ENCODE measurements around the gene SOS1. TPM values are rescaled to one million over a fixed set of nuclear protein-coding genes. Genes with fewer than 3 reads are reported as not detected.

The SOS1 gene
- total RNA-seq, 3 donors from 2014 or later: 21.0 to 31.5 (median 24.7) TPM

DNA sequence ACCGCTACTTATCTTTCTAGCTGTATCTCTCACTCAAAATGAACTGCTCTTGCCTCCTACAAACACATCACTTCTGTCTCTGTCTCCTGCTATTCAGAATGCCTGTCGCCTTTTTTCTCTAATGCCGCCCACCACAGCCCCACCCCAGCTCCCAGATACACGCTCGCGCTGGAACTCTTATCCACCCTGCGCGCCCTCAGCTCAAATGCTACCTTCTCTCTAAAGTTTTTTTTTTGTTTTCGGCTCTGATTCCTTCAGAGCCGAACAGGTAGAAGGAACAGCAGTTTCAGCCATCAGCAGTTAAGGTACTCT is 3.9 kb upstream of the SOS1 start:
- H3K4me1 Mint-ChIP-seq (ENCODE audit: low read depth): peaks cover 54% of the 10 kb centered on the region
- no peaks in the 10 kb centered on the region for H3K36me3 Mint-ChIP-seq (ENCODE audit: insufficient read depth)
- no peaks in the 10 kb centered on the region for H3K27me3 Mint-ChIP-seq (ENCODE audit: low read depth)
- ATAC-seq (no peak), DNase-seq (no peak)
- H3K9me3 Mint-ChIP-seq: peaks cover 3% of the 10 kb centered on the region
- H3K4me3 Mint-ChIP-seq: peak overlapping the region; percentile 89

GRCh38 chr2:39124000-39124745 is 3.3 kb upstream of the SOS1 start:
- H3K36me3 Mint-ChIP-seq (ENCODE audit: insufficient read depth): peaks cover 3% of the 10 kb centered on the region
- ATAC-seq (peak; percentile 67), DNase-seq (peak; percentile 94)
- peak overlapping the region; percentile 89 for H3K4me3 Mint-ChIP-seq
- H3K27me3 Mint-ChIP-seq (ENCODE audit: low read depth): no peaks in the 10 kb centered on the region
- H3K9me3 Mint-ChIP-seq: peaks cover under 1% of the 10 kb centered on the region
- peaks cover 51% of the 10 kb centered on the region for H3K4me1 Mint-ChIP-seq (ENCODE audit: low read depth)

GRCh38 chr2:39123436-39123999 is 2.7 kb upstream of the SOS1 start:
- Mint-ChIP-seq H3K4me1 (ENCODE audit: low read depth) (peaks cover 53% of the 10 kb centered on the region), H3K36me3 (ENCODE audit: insufficient read depth) (peaks cover 4% of the 10 kb centered on the region), H3K9me3 (no peaks in the 10 kb centered on the region), H3K27me3 (ENCODE audit: low read depth) (no peaks in the 10 kb centered on the region), H3K4me3 (peak overlapping the region; percentile 89)
- DNase-seq: no peak
- ATAC-seq: no peak

- H3K9me3 Mint-ChIP-seq: no peaks in the 10 kb centered on the region
- DNase-seq (no peak), ATAC-seq (no peak)
- no peaks in the 10 kb centered on the region for H3K27me3 Mint-ChIP-seq (ENCODE audit: low read depth)
- H3K4me1 Mint-ChIP-seq (ENCODE audit: low read depth): peaks cover 58% of the 10 kb centered on the region
- peaks cover 4% of the 10 kb centered on the region for H3K36me3 Mint-ChIP-seq (ENCODE audit: insufficient read depth)
- peak overlapping the region; percentile 90 for H3K4me3 Mint-ChIP-seq
Measured at GRCh38 chr2:39121523-39122063, 742 bp upstream of the SOS1 start.

DNA sequence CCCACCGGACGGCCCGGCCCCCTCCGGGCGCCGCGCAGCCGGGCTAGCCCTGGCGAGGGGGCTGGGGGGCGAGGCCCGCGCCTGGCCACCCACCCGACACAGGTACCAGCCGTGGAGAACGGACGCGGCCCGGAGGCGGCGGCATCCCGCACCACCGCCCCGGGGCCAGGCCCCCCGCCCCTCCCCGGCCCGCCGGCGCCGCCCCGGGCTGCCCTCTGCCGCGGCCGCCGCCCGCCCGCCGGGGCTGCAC is 405 bp downstream of the SOS1 start:
- DNase-seq (no peak), ATAC-seq (peak; percentile 20)
- Mint-ChIP-seq H3K4me1 (ENCODE audit: low read depth) (peaks cover 67% of the 10 kb centered on the region), H3K36me3 (ENCODE audit: insufficient read depth) (peaks cover 13% of the 10 kb centered on the region), H3K4me3 (no peak overlapping the region), H3K9me3 (no peaks in the 10 kb centered on the region), H3K27me3 (ENCODE audit: low read depth) (no peaks in the 10 kb centered on the region)

GRCh38 chr2:39119732-39120520 is 925 bp downstream of the SOS1 start:
- ATAC-seq (peak; percentile 51 to 59), DNase-seq (peak; percentile 57)
- Mint-ChIP-seq H3K27me3 (ENCODE audit: low read depth) (no peaks in the 10 kb centered on the region), H3K9me3 (no peaks in the 10 kb centered on the region), H3K4me3 (peak overlapping the region; percentile 92), H3K4me1 (ENCODE audit: low read depth) (peaks cover 65% of the 10 kb centered on the region), H3K36me3 (ENCODE audit: insufficient read depth) (peaks cover 13% of the 10 kb centered on the region)

DNA sequence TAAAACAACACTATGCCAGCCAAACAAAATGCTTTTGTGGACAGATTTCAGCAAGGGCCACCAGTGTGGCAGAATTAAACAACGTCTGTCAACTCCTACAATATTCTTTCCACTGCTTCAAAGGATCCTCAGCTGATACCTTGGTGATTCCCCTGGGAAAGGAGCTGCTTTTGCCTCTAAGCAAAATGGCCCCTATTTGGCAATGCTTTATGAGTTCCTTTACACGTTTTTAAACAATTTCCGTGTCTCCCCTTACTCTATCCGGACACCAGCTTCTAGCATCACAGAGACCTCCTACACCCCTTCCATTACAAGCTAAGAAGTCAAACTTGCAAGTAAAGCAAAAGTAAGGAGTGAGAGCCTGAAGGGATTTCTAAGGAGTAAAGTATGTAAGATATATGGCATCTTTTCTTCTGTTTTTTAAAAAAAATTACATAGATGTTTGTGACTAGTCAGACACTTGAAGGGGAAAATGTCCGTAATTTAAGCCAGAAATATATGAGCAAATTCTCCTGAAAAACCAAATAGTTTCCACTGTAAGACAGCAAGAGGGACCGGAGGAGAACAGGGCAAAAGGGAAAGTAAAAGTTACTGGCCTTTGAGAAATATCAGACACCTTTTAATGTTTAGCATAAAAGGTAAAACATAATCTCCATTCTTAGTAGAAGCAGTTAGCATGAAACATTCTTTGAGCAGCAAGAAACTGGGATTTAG is 1.9 kb downstream of the SOS1 start:
- Mint-ChIP-seq H3K9me3 (no peaks in the 10 kb centered on the region), H3K27me3 (ENCODE audit: low read depth) (no peaks in the 10 kb centered on the region), H3K4me1 (ENCODE audit: low read depth) (peaks cover 61% of the 10 kb centered on the region), H3K4me3 (peak overlapping the region; percentile 92), H3K36me3 (ENCODE audit: insufficient read depth) (peaks cover 16% of the 10 kb centered on the region)
- DNase-seq: no peak
- no peak for ATAC-seq

DNA sequence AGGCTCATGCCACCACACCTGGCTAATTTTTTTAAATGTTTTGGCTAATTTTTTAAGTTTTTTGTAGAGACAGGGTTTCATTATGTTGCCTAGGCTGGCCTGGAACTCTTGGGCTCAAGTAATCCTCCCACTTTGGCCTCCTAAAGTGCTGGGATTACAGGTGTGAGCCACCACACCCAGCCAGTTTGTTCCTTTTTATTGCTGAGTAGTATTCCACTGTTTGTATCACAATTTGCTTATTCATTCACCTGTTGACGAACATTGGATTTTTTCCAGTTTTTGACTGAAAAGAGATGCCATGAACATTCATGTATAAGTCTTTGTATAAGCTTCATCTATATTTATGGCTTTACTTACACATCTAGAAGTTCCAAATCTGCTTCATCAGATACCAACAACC is 5.3 kb downstream of the SOS1 start:
- Mint-ChIP-seq H3K4me1 (ENCODE audit: low read depth) (peaks cover 71% of the 10 kb centered on the region), H3K27me3 (ENCODE audit: low read depth) (no peaks in the 10 kb centered on the region), H3K36me3 (ENCODE audit: insufficient read depth) (peaks cover 30% of the 10 kb centered on the region), H3K4me3 (no peak overlapping the region), H3K9me3 (no peaks in the 10 kb centered on the region)
- DNase-seq (no peak), ATAC-seq (no peak)

DNA sequence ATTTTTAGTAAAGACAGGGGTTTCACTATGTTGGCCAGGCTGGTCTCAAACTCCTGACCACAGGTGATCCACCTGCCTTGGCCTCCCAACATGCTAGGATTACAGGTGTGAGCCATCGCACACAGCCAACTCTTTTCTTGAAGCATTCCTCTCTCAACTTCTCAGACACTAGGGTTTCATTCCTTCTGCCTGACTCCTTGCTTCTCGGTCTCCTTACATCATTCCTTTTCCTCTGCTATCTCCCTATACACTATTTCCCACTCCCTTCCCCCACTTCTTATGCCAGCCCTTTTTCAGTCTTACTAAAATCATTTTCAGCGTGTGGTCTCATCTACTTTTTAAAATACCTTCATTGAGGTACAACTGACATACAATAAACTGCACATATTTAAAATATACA is 6.1 kb downstream of the SOS1 start:
- Mint-ChIP-seq H3K9me3 (no peaks in the 10 kb centered on the region), H3K4me3 (no peak overlapping the region), H3K4me1 (ENCODE audit: low read depth) (peaks cover 76% of the 10 kb centered on the region), H3K36me3 (ENCODE audit: insufficient read depth) (peaks cover 30% of the 10 kb centered on the region), H3K27me3 (ENCODE audit: low read depth) (no peaks in the 10 kb centered on the region)
- DNase-seq: no peak
- no peak for ATAC-seq

DNA sequence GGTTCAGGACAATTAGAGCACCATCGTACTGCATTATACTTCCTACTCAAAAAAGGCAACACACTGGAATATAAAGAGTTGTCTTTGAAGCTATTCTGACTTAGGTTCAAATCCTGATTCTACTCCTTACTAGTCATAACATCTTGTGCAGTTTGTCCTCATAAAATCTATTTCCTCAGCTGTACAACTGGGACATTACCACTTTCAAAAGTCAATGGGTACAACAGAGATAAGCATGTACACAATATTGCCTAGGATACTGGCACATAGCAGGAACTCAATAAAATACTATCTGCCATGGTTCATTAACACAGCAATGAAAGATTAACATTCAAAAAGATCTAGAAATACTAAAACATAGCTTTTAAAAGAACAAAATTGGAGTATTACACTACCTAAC is 11.3 kb downstream of the SOS1 start:
- Mint-ChIP-seq H3K27me3 (ENCODE audit: low read depth) (no peaks in the 10 kb centered on the region), H3K4me1 (ENCODE audit: low read depth) (peaks cover 63% of the 10 kb centered on the region), H3K36me3 (ENCODE audit: insufficient read depth) (peaks cover 14% of the 10 kb centered on the region), H3K9me3 (no peaks in the 10 kb centered on the region), H3K4me3 (no peak overlapping the region)
- ATAC-seq: no peak
- no peak for DNase-seq

DNA sequence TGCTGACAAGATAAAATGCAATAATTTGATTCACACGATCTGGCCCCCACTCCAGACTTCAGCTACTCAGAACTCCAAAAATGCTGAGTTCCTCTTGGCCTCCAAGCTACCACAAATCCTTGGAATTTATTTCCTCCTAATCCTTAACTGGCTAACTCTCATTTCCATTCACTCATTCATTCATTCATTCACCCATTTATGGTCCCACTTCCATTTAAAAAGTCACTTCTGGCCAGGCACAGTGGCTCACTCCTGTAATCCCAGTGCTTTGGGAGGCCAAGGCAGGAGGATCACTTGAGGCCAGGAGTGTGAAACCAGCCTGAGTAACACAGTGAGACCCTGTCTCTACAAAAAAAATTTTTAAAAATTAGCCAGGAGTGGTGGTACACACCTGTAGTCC is 12.5 kb downstream of the SOS1 start:
- no peaks in the 10 kb centered on the region for H3K9me3 Mint-ChIP-seq
- no peak overlapping the region for H3K4me3 Mint-ChIP-seq
- DNase-seq: no peak
- H3K27me3 Mint-ChIP-seq (ENCODE audit: low read depth): no peaks in the 10 kb centered on the region
- ATAC-seq: no peak
- peaks cover 65% of the 10 kb centered on the region for H3K4me1 Mint-ChIP-seq (ENCODE audit: low read depth)
- H3K36me3 Mint-ChIP-seq (ENCODE audit: insufficient read depth): peaks cover 11% of the 10 kb centered on the region

DNA sequence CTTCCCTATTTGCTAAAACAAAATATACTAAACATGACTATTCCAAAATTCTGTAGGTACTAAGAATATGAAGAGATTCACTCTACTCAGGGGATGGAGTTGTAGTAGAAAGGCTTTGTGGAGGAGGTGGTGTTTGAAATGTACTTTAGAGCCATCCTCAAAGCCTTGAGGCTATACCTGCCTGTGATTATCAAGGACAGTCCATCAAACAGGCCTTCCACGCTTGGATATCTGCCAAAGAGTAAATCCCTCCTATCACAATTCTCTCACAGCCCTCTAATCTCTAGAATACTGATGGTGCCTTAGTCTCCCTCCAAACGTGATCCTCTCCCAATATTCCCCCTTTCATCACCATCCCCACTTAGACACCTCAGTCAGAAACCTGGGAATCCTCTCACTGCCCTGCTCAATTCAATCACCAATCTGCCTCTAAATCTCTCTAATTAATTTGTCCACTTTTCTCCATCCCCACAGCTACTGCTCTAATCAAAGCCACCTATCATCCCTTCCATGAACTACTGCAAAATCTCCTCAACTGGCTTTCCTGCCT is 13.1 kb downstream of the SOS1 start:
- H3K27me3 Mint-ChIP-seq (ENCODE audit: low read depth): no peaks in the 10 kb centered on the region
- H3K4me3 Mint-ChIP-seq: no peak overlapping the region
- H3K4me1 Mint-ChIP-seq (ENCODE audit: low read depth): peaks cover 66% of the 10 kb centered on the region
- no peak for DNase-seq
- H3K9me3 Mint-ChIP-seq: no peaks in the 10 kb centered on the region
- H3K36me3 Mint-ChIP-seq (ENCODE audit: insufficient read depth): peaks cover 11% of the 10 kb centered on the region
- no peak for ATAC-seq

- Mint-ChIP-seq H3K27me3 (ENCODE audit: low read depth) (no peaks in the 10 kb centered on the region), H3K4me1 (ENCODE audit: low read depth) (peaks cover 63% of the 10 kb centered on the region), H3K9me3 (no peaks in the 10 kb centered on the region), H3K4me3 (no peak overlapping the region), H3K36me3 (ENCODE audit: insufficient read depth) (peaks cover 9% of the 10 kb centered on the region)
- no peak for DNase-seq
- no peak for ATAC-seq
Measured at GRCh38 chr2:39107156-39107555, 13.7 kb downstream of the SOS1 start.

Measured in activated T-cell treated with anti-CD3 and anti-CD28 coated beads, Interleukin-2, amount 50 U/mL, for 4 hours (primary cell).